Mucosa of descending colon (tissue), 3 donors: ENCODE measurements around the gene IRF6. TPM values are rescaled to one million over a fixed set of nuclear protein-coding genes. Genes with fewer than 3 reads are reported as not detected.

ENCODE experiments used
- ATAC-seq: fragments of 200-7000 bp; cut with Tn5 transposase; one replicate; pipeline ENCODE4 v1.9.1; 2020; ENCODE audit warnings: mild to moderate bottlenecking, moderate library complexity
- DNase-seq, 3 donors: peaks; one replicate each; pipeline ENCODE4 v3.0.0-alpha.2; 2020
- H3K36me3 ChIP-seq: fragments of 200-600 bp; one replicate; pipeline ENCODE4 v1.8.0; 2021; ENCODE audit warnings: low read depth, mild to moderate bottlenecking
- H3K4me1 ChIP-seq: fragments of 200-600 bp; one replicate; pipeline ENCODE4 v1.8.0; 2021; ENCODE audit warnings: low read depth, mild to moderate bottlenecking
- H3K4me3 ChIP-seq: fragments of 200-600 bp; one replicate; pipeline ENCODE4 v1.8.0; 2021; ENCODE audit warnings: mild to moderate bottlenecking
- H3K9me3 ChIP-seq: fragments of 200-600 bp; one replicate; pipeline ENCODE4 v1.8.0; 2021; ENCODE audit warnings: mild to moderate bottlenecking
- CTCF ChIP-seq: fragments of 200-600 bp; IDR thresholded peaks from one replicate; pipeline ENCODE4 v1.8.0; 2022; ENCODE audit warnings: antibody characterized with exemption, mild to moderate bottlenecking
- intact Hi-C, 2 donors: fragments of 100-400 bp; cut with DNase I in 1 of 2; cut with micrococcal nuclease in 1 of 2; formaldehyde crosslinking; loops; one replicate each; pipeline versions ENCODE4 v1.11.0 to v1.11.1; 2022; cut with DNase I, micrococcal nuclease
- total RNA-seq, 3 donors: library from RNA; stranded (reverse); fragmentation: NEBNext Ultra II Directional in 2 of 3; extraction: Animal tissue kit (Norgen Biotek cat#: 25700) in 2 of 3; gene quantifications; one replicate each; pipeline versions ENCODE4 v1.2.1 to v1.2.4, GENCODE V29; 2021 to 2023
- donor health status: DM: no; HTN: no; CAD: no; lungs with moderate emphysema.
- donor health status: DM: no; HTN: no; CAD: no.
- donor health status: DM: no; HTN: yes; CAD: no.

The IRF6 gene
- total RNA-seq, 3 donors from 2014 or later: 42.9 to 115 (median 96.9) TPM

- no peak for TF ChIP-seq CTCF
- Histone ChIP-seq H3K36me3 (no peaks in the 10 kb centered on the region), H3K4me3 (no peak overlapping the region), H3K9me3 (no peaks in the 10 kb centered on the region), H3K4me1 (no peaks in the 10 kb centered on the region)
- no peak for ATAC-seq
- no peak for DNase-seq
- intact Hi-C loops: no loop called here
Observed at GRCh38 chr1:209815490-209815889, 9.5 kb upstream of the IRF6 start.

GRCh38 chr1:209813902-209814301 lies 8.0 kb upstream of the IRF6 start:
- Histone ChIP-seq H3K4me3 (no peak overlapping the region), H3K9me3 (no peaks in the 10 kb centered on the region), H3K36me3 (no peaks in the 10 kb centered on the region), H3K4me1 (no peaks in the 10 kb centered on the region)
- TF ChIP-seq CTCF: no peak
- ATAC-seq (no peak), DNase-seq (no peak)
- intact Hi-C loops: no loop called here

GRCh38 chr1:209810783-209811182 lies 4.8 kb upstream of the IRF6 start:
- no peaks in the 10 kb centered on the region for H3K4me1 ChIP-seq
- DNase-seq (no peak), ATAC-seq (no peak)
- no peaks in the 10 kb centered on the region for H3K9me3 ChIP-seq
- no peak overlapping the region for H3K4me3 ChIP-seq
- no peak for TF ChIP-seq CTCF
- intact Hi-C loops: no loop called here
- no peaks in the 10 kb centered on the region for H3K36me3 ChIP-seq

GRCh38 chr1:209809611-209810010 lies 3.7 kb upstream of the IRF6 start:
- no peaks in the 10 kb centered on the region for H3K36me3 ChIP-seq
- no peaks in the 10 kb centered on the region for H3K9me3 ChIP-seq
- H3K4me1 ChIP-seq: no peaks in the 10 kb centered on the region
- intact Hi-C loops: no loop called here
- ATAC-seq (no peak), DNase-seq (no peak)
- H3K4me3 ChIP-seq: no peak overlapping the region
- TF ChIP-seq CTCF: no peak

GRCh38 chr1:209808059-209808581 lies 2.2 kb upstream of the IRF6 start:
- no peaks in the 10 kb centered on the region for H3K9me3 ChIP-seq
- peak; percentile 72 for ATAC-seq
- no peak overlapping the region for H3K4me3 ChIP-seq
- no peaks in the 10 kb centered on the region for H3K36me3 ChIP-seq
- DNase-seq: peak; percentile 63 to 69 (median 67)
- TF ChIP-seq CTCF: no peak
- H3K4me1 ChIP-seq: no peaks in the 10 kb centered on the region
- intact Hi-C loops: no loop called here

GRCh38 chr1:209807509-209807908 lies 1.6 kb upstream of the IRF6 start:
- intact Hi-C loops: no loop called here

More at GRCh38 chr1:209807509-209807908, 1.6 kb upstream of the IRF6 start:
- Histone ChIP-seq H3K36me3 (no peaks in the 10 kb centered on the region), H3K4me1 (no peaks in the 10 kb centered on the region), H3K9me3 (no peaks in the 10 kb centered on the region), H3K4me3 (no peak overlapping the region)
- no peak for ATAC-seq
- TF ChIP-seq CTCF: no peak
- DNase-seq: no peak
